Keratinocyte (primary cell): Measurements from ENCODE around the gene RAB4A. TPM values are rescaled to one million over a fixed set of nuclear protein-coding genes. Genes with fewer than 3 reads are reported as not detected.

Experiments
- DNase-seq: peaks from one replicate; pipeline ENCODE4 v3.0.0-alpha.2; 2011; ENCODE audit warnings: low read depth, missing footprints, low spot score
- FAIRE-seq: peaks from 2 replicates; lab custom pipeline; 2011; peaks lifted over from hg19 to GRCh38; lab: Jason Lieb, UNC
- H2AFZ ChIP-seq: 2 replicates; pipeline ENCODE4 v1.6.0; 2012; ENCODE audit warnings: low read length, control low read depth, inconsistent platforms; ENCODE audit not compliant: control insufficient read depth
- H3K27ac ChIP-seq: 2 replicates; pipeline ENCODE4 v1.5.1; 2011; ENCODE audit warnings: low read length; ENCODE audit not compliant: control insufficient read depth, insufficient read depth
- H3K27me3 ChIP-seq: 3 replicates; pipeline ENCODE4 v1.6.0; 2011; ENCODE audit warnings: low read length; ENCODE audit not compliant: control insufficient read depth, insufficient read depth; ENCODE audit errors: extremely low read depth
- H3K36me3 ChIP-seq, 2 experiments: 2 replicates in 1 of 2; 3 replicates in 1 of 2; pipeline ENCODE4 v1.5.1; 2011; ENCODE audit warnings: low read length in 2 of 2, mild to moderate bottlenecking in 1 of 2; ENCODE audit not compliant: control insufficient read depth in 2 of 2, insufficient read depth in 2 of 2; ENCODE audit errors: extremely low read depth in 1 of 2
- H3K4me1 ChIP-seq: 3 replicates; pipeline ENCODE4 v1.5.1; 2011; ENCODE audit warnings: low read length; ENCODE audit not compliant: control insufficient read depth, insufficient read depth; ENCODE audit errors: extremely low read depth
- H3K4me2 ChIP-seq: 3 replicates; pipeline ENCODE4 v1.6.0; 2011; ENCODE audit warnings: low read depth, low read length; ENCODE audit not compliant: control insufficient read depth, insufficient read depth; ENCODE audit errors: extremely low read depth
- H3K4me3 ChIP-seq, 3 experiments: fragments of 200-600 bp in 1 of 3; sonication (generic) in 1 of 3; 2 replicates in 2 of 3; 3 replicates in 1 of 3; pipeline ENCODE4 v1.5.1; 2011 to 2016; ENCODE audit warnings: low read length in 3 of 3, mild to moderate bottlenecking in 3 of 3, control low read depth in 2 of 3, inconsistent platforms in 1 of 3, low read depth in 1 of 3, mixed read lengths in 1 of 3, mixed run types in 1 of 3, moderate library complexity in 1 of 3; ENCODE audit not compliant: control insufficient read depth in 2 of 3, insufficient read depth in 2 of 3; ENCODE audit errors: extremely low read depth in 1 of 3
- H3K79me2 ChIP-seq: 2 replicates; pipeline ENCODE4 v1.6.0; 2012; ENCODE audit warnings: low read length; ENCODE audit not compliant: control insufficient read depth, insufficient read depth
- H3K9ac ChIP-seq: 3 replicates; pipeline ENCODE4 v1.6.0; 2011; ENCODE audit warnings: low read length; ENCODE audit not compliant: control insufficient read depth, insufficient read depth; ENCODE audit errors: extremely low read depth
- H3K9me1 ChIP-seq: 3 replicates; pipeline ENCODE4 v1.6.0; 2011; ENCODE audit warnings: low read length; ENCODE audit not compliant: control insufficient read depth, insufficient read depth; ENCODE audit errors: extremely low read depth
- H3K9me3 ChIP-seq: 2 replicates; pipeline ENCODE4 v1.5.1; 2012; ENCODE audit warnings: low read depth, low read length; ENCODE audit not compliant: control insufficient read depth
- H4K20me1 ChIP-seq: 3 replicates; pipeline ENCODE4 v1.6.0; 2011; ENCODE audit warnings: low read length; ENCODE audit not compliant: control insufficient read depth, insufficient read depth; ENCODE audit errors: extremely low read depth
- EZH2 ChIP-seq: IDR thresholded peaks from one replicate; pipeline ENCODE4 v1.6.1; 2012; ENCODE audit warnings: inconsistent platforms, mild to moderate bottlenecking, low read length, moderate library complexity
- dilution Hi-C: fragments of 300-500 bp; cut with MboI; formaldehyde crosslinking; loops from one replicate; pipeline ENCODE4 v1.7.0; 2020; ENCODE audit warnings: low sequenced_read_pairs; ENCODE audit not compliant: extremely low pct_ligation_motif_present
- polyA plus RNA-seq, 5 experiments: library from polyadenylated mRNA; depleted of rRNA in 3 of 5; stranded (reverse) in 3 of 5; stranded (forward) in 1 of 5; unstranded in 1 of 5; fragments of >200 nt; gene quantifications; 1 replicate in 1 of 5; 2 replicates in 3 of 5; 3 replicates in 1 of 5; pipeline versions ENCODE4 v1.2.1 to v1.2.3, GENCODE V29; 2011 to 2012; ENCODE audit warnings: missing spikeins in 2 of 5, low read depth in 1 of 5, low replicate concordance in 1 of 5
- TF ChIP-seq, protein P1 (sequence below), 3 experiments: IDR thresholded peaks in 1 of 3; conservative IDR thresholded peaks in 1 of 3; optimal IDR thresholded peaks in 1 of 3; 2 replicates in 2 of 3; 3 replicates in 1 of 3; pipeline versions ENCODE3 to v1.5.1; 2011; ENCODE audit warnings: low read length in 3 of 3, mild to moderate bottlenecking in 3 of 3, moderate library complexity in 2 of 3, control low read depth in 1 of 3, inconsistent platforms in 1 of 3; ENCODE audit not compliant: insufficient read depth in 2 of 3; ENCODE audit errors: extremely low read depth in 1 of 3

Gene RAB4A
- polyA plus RNA-seq, 1 donor (not counting 4 experiments of a cell fraction or from before 2014, with no cell fraction given) = 54.7 TPM

DNA sequence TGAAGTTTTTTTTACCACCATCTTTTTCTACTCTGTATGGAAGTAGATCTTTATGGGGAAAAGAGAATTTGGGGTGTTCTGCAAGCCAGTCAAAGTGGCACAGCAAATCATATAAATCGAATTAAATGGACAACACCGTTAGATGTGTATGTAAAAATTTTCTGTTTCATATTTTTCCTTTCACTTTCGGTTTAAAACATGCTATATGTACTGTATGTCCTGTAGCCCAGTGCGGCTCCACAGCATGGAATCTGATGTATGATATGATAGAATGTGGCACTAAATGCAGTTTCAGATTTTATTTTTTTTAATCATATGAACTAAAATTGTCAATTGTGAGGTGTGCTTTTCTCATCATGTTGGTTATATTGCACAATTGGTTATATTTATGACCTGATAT lies 32.9 kb downstream of the RAB4A start:
- Histone ChIP-seq H3K9ac (no peak overlapping the region), H3K36me3 (peaks cover 20 to 32% of the 10 kb centered on the region in 2 experiments), H3K9me1 (no peaks in the 10 kb centered on the region), H3K4me1 (no peaks in the 10 kb centered on the region), H4K20me1 (no peaks in the 10 kb centered on the region), H3K4me2 (no peak overlapping the region), H3K4me3 (no peak overlapping the region), H3K27ac (no peak overlapping the region), H2AFZ (no peak overlapping the region), H3K79me2 (no peaks in the 10 kb centered on the region), H3K27me3 (no peaks in the 10 kb centered on the region), H3K9me3 (no peaks in the 10 kb centered on the region)
- FAIRE-seq = no peak
- TF ChIP-seq, protein P1, sequence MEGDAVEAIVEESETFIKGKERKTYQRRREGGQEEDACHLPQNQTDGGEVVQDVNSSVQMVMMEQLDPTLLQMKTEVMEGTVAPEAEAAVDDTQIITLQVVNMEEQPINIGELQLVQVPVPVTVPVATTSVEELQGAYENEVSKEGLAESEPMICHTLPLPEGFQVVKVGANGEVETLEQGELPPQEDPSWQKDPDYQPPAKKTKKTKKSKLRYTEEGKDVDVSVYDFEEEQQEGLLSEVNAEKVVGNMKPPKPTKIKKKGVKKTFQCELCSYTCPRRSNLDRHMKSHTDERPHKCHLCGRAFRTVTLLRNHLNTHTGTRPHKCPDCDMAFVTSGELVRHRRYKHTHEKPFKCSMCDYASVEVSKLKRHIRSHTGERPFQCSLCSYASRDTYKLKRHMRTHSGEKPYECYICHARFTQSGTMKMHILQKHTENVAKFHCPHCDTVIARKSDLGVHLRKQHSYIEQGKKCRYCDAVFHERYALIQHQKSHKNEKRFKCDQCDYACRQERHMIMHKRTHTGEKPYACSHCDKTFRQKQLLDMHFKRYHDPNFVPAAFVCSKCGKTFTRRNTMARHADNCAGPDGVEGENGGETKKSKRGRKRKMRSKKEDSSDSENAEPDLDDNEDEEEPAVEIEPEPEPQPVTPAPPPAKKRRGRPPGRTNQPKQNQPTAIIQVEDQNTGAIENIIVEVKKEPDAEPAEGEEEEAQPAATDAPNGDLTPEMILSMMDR (optimal IDR thresholded peaks at IDR 0.05 in 1 of 3, IDR thresholded peaks at IDR 0.05 in 1 of 3, conservative IDR thresholded peaks at IDR 0.05 in 1 of 3; ENCODE audit: extremely low read depth in 1 of 3, insufficient read depth in 2 of 3, low read length in 3 of 3) = no peak
- TF ChIP-seq EZH2 = no peak
- dilution Hi-C loops = no loop called here
- no peak for DNase-seq

DNA sequence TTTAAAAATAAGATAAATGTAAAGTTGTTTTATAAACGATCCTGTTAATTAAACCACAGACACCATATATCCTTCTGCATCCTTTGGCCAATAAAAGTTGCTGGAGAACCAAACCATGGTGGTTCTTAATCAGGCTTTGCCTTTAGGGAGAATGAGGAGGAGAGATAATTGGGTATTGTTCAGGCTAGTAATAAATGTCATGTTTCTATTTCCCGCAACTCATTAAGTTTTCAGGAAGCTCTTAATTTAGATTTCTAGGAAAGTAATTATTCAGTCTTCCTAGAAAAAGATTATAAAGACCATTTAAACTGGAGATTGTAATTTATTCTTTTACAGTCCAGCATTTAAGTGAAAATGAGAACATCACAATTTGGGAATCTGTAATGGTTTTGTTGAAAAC lies 34.5 kb downstream of the RAB4A start:
- Histone ChIP-seq H3K4me2 (no peak overlapping the region), H3K79me2 (no peaks in the 10 kb centered on the region), H3K4me3 (no peak overlapping the region), H3K27me3 (no peaks in the 10 kb centered on the region), H3K4me1 (no peaks in the 10 kb centered on the region), H2AFZ (no peak overlapping the region), H3K9ac (no peak overlapping the region), H3K36me3 (peaks cover 12 to 25% of the 10 kb centered on the region in 2 experiments), H3K27ac (no peak overlapping the region), H4K20me1 (no peaks in the 10 kb centered on the region), H3K9me3 (no peaks in the 10 kb centered on the region), H3K9me1 (no peaks in the 10 kb centered on the region)
- no peak for FAIRE-seq
- DNase-seq = no peak
- TF ChIP-seq, protein P1 (optimal IDR thresholded peaks at IDR 0.05 in 1 of 3, IDR thresholded peaks at IDR 0.05 in 1 of 3, conservative IDR thresholded peaks at IDR 0.05 in 1 of 3; ENCODE audit: extremely low read depth in 1 of 3, insufficient read depth in 2 of 3, low read length in 3 of 3) = no peak
- TF ChIP-seq EZH2 = no peak
- dilution Hi-C loops = no loop called here
